ENCODE measurements around the gene FAM3D. TPM values are rescaled to one million over a fixed set of nuclear protein-coding genes. Genes with fewer than 3 reads are reported as not detected.

FAM3D gene
- total RNA-seq, 4 donors from 2014 or later = 1.2 to 4.0 (median 1.4) TPM; not detected in 1

DNA sequence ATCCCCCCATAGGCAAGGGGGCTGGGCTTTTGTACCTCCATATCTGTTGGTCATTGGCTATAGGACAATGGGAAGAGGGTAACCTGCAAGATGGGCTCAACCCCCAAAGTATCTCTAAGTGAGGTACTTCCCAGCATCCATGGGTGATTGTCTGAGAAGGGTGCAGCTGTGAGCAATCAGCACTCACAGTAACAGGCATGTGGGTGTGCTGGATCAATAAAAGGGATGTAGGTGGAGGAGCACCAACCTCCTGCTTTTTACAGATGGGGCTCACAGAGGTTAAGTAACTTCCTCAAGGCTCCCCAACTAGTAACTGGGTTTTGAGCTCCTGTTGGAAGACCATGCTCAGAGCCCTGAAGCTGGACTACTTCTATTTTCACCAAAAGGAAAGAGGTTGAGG lies 63.0 kb downstream of the FAM3D start:
- H3K4me1 ChIP-seq = no peaks in the 10 kb centered on the region
- DNase-seq (ENCODE audit: low spot score in 2 of 2) = no peak
- no peak overlapping the region for H3K27ac ChIP-seq
- H3K36me3 ChIP-seq = no peaks in the 10 kb centered on the region
- H3K4me3 ChIP-seq = no peak overlapping the region
- TF ChIP-seq EP300 (IDR thresholded peaks at IDR 0.05) = no peak
- TF ChIP-seq, protein P1, sequence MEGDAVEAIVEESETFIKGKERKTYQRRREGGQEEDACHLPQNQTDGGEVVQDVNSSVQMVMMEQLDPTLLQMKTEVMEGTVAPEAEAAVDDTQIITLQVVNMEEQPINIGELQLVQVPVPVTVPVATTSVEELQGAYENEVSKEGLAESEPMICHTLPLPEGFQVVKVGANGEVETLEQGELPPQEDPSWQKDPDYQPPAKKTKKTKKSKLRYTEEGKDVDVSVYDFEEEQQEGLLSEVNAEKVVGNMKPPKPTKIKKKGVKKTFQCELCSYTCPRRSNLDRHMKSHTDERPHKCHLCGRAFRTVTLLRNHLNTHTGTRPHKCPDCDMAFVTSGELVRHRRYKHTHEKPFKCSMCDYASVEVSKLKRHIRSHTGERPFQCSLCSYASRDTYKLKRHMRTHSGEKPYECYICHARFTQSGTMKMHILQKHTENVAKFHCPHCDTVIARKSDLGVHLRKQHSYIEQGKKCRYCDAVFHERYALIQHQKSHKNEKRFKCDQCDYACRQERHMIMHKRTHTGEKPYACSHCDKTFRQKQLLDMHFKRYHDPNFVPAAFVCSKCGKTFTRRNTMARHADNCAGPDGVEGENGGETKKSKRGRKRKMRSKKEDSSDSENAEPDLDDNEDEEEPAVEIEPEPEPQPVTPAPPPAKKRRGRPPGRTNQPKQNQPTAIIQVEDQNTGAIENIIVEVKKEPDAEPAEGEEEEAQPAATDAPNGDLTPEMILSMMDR (IDR thresholded peaks at IDR 0.05) = no peak
- H3K27me3 ChIP-seq = no peaks in the 10 kb centered on the region
- H3K9me3 ChIP-seq = no peaks in the 10 kb centered on the region

DNA sequence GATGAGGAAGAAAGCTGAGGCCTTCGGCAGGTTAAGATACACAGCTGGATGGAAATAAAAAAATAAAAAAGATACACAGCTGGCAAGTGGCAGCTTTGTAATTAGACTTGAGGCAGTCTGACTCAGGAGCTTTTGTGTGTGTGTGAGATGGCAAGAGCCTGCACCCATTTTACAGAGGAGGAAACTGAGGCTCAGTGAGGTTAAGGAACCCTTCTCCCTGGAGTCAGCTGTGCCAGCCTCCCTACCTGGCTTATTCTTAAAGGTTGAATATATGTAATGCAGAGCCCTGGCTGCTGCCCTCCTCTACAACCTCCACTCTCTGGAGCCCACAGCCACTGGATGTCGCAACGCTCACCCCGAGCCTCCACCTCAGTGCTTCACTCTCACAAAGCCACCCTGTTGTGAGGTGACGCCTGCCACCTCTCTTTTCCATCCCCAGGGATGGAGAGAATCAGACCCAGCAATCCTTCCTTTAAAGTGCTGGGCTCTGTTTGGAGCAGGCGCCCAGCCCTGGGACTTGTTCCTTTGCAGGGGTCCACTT lies 68.7 kb downstream of the FAM3D start:
- no peak overlapping the region for H3K27ac ChIP-seq
- 88% methylated on average over 6 of the region's 6 CpGs for WGBS
- no peak for TF ChIP-seq EP300 (IDR thresholded peaks at IDR 0.05)
- TF ChIP-seq, protein P1 (IDR thresholded peaks at IDR 0.05) = no peak
- H3K27me3 ChIP-seq = no peaks in the 10 kb centered on the region
- DNase-seq (ENCODE audit: low spot score in 2 of 2) = no peak
- H3K36me3 ChIP-seq = no peaks in the 10 kb centered on the region
- H3K4me1 ChIP-seq = no peaks in the 10 kb centered on the region
- H3K4me3 ChIP-seq = no peak overlapping the region
- H3K9me3 ChIP-seq = no peaks in the 10 kb centered on the region

DNA sequence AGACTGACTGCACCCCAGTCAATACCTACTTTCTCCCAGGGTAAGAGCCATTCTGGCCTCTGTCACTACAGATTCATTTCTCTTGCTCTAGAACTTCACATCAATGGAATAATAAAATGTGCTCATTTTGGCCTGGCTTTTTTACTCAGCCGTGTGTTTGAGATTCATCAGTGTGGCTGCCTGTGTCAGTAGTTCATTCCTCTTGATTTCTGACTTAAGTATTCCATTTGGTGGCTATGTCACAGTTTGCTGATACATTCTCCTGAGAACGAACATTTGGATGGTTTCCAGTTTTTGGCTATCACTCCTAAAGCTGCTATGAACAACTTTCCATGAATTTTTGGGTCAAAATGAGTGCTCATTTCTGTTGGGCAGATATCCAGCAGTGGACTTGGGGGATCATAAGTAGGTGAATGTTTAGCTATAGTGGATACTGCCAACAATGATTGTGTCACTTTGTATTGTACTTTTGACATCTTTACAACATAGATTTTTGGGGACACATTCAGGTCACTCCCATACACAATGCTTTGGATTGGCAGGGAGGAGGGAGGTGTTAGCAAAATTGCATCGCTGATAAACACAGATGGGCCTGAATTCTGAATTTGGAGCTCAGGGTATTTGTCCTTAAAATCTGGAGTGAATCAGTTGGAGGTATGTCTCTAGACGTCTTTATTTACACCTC lies 69.6 kb downstream of the FAM3D start:
- no peak for DNase-seq (ENCODE audit: low spot score in 2 of 2)
- Histone ChIP-seq H3K27me3 (no peaks in the 10 kb centered on the region), H3K27ac (no peak overlapping the region), H3K4me3 (no peak overlapping the region), H3K36me3 (no peaks in the 10 kb centered on the region), H3K9me3 (no peaks in the 10 kb centered on the region), H3K4me1 (no peaks in the 10 kb centered on the region)
- WGBS = 61% methylated on average over 4 of the region's 4 CpGs
- no peak for TF ChIP-seq POLR2AphosphoS5 (IDR thresholded peaks at IDR 0.05)
- TF ChIP-seq, protein P1 (IDR thresholded peaks at IDR 0.05) = no peak
- TF ChIP-seq EP300 (IDR thresholded peaks at IDR 0.05) = no peak
- TF ChIP-seq POLR2A (IDR thresholded peaks at IDR 0.05) = no peak

DNA sequence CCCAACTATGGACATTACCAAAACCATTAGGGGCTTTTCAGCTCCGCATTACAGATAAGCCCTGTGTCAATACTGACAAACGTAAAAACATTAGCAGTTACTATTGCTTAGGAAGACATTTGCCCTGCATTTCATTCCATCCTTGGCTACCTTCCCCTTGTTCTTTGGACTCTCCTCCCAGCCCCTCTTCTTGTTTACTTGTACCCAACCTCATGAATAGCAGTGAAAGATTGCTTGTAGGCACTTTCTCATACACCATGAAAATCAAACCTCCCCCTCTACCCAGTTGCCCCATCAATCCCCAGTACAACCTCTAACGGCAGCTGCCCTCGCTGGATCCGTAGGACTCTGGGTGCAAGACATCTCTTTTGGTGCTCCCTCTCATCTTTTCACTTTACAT lies 72.5 kb downstream of the FAM3D start:
- TF ChIP-seq POLR2AphosphoS5 (IDR thresholded peaks at IDR 0.05) = no peak
- no peak for TF ChIP-seq POLR2A (IDR thresholded peaks at IDR 0.05)
- TF ChIP-seq, protein P1 (IDR thresholded peaks at IDR 0.05) = no peak
- no peak for TF ChIP-seq EP300 (IDR thresholded peaks at IDR 0.05)
- Histone ChIP-seq H3K36me3 (no peaks in the 10 kb centered on the region), H3K27me3 (no peaks in the 10 kb centered on the region), H3K9me3 (no peaks in the 10 kb centered on the region), H3K4me1 (no peaks in the 10 kb centered on the region), H3K27ac (no peak overlapping the region), H3K4me3 (no peak overlapping the region)
- DNase-seq (ENCODE audit: low spot score in 2 of 2) = no peak
- 89% methylated on average over 5 of the region's 5 CpGs for WGBS

DNA sequence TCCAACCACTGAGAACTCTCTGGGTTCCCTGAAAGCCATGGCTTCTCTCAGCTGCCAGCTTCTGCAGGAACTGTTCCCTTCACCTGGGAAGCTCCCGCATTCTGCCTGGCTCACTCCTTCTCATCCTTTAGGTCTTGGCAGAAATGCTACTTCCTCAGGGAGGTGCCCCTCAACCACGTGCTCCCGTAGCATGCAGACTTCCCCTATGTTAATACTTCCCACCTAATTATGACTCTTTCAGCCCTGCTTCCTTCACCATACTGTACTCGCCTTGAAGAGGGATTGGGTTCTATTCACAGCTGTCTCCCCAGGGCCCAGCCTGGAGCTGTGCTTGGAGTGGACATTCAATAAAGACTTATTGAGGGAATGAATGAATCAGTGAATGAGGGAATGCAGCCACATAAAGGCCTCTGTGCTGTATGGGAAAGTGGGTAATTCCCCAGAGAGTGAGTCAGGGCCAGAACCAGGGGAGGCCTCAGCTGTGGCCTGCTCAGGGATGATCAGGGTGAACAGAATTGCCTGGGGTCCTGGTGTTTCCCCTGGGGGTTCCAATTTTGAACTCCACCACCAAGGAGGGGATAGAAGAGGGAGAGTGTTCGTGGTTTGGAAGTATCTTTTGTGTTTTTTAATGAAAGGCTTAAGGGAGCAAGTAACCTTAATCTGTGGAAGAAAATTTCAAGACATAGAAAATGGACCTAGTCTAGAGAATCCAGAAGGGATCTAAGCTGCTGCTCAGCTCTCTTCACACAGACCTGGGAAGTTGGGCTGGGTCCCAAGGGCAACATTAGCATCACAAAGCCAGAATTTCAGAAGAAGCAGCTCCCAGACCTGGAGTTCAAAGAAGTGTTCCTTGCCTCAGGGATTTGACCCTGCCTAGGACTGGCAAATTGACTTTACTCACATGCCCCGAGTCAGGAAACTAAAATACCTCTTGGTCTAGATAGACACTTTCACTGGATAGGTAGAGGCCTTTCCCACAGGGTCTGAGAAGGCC lies 74.8 kb downstream of the FAM3D start:
- TF ChIP-seq, protein P1 (IDR thresholded peaks at IDR 0.05) = no peak
- TF ChIP-seq POLR2A (IDR thresholded peaks at IDR 0.05) (no peak), EP300 (IDR thresholded peaks at IDR 0.05) (no peak), POLR2AphosphoS5 (IDR thresholded peaks at IDR 0.05) (no peak)
- no peak overlapping the region for H3K4me3 ChIP-seq
- H3K4me1 ChIP-seq = peaks cover 3% of the 10 kb centered on the region
- H3K27me3 ChIP-seq = peaks cover 6% of the 10 kb centered on the region
- DNase-seq (ENCODE audit: low spot score in 2 of 2) = no peak
- no peaks in the 10 kb centered on the region for H3K9me3 ChIP-seq
- H3K27ac ChIP-seq = no peak overlapping the region
- 69% methylated on average over 6 of the region's 6 CpGs for WGBS
- H3K36me3 ChIP-seq = no peaks in the 10 kb centered on the region
